ENCODE measurements around the gene HIF1A. TPM values are rescaled to one million over a fixed set of nuclear protein-coding genes. Genes with fewer than 3 reads are reported as not detected.

HIF1A gene
- total and polyA plus RNA-seq, 2 of the 13 experiments (the other 11 are each of a cell fraction or from before 2014, with no cell fraction given) = 41.0 to 126 TPM

DNA sequence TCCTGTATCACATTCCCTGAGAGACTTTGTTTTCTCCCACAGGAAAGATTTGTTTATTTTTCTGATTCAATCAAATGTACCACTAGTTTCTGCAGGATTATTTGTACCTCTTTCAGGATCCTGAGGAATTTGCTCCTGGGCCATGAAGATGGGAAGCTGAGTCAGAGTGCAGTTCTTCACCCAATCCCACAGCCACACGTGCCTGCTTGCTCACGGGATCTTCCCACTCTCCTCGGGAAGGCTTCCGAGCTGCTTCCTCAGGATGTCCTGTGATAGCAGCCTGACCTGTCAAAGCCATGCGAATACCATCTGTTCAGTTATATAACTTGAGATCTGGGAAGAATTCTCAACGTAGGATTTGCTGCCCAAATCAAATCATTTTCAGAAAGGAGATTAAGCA is 41.8 kb upstream of the HIF1A start:
- H4K20me1 ChIP-seq (ENCODE audit: insufficient read depth, low read length) = no peaks in the 10 kb centered on the region
- 5% methylated on average over 6 of the region's 6 CpGs for WGBS (ENCODE audit: low lambda C conversion rate)
- no peak overlapping the region for H3K9ac ChIP-seq (ENCODE audit: insufficient read depth, low read depth, low read length)
- FAIRE-seq (no peak), DNase-seq (ENCODE audit: low spot score) (no peak), ATAC-seq (no peak)
- H3K36me3 ChIP-seq (replicated peaks in 1 of 2; ENCODE audit: control insufficient read depth in 1 of 2, insufficient read depth in 2 of 2, low read length in 2 of 2) = no peaks in the 10 kb centered on the region
- no peaks in the 10 kb centered on the region for H3K27me3 ChIP-seq (ENCODE audit: control insufficient read depth in 1 of 2, insufficient read depth in 2 of 2, low read length in 2 of 2)
- H3K4me2 ChIP-seq (ENCODE audit: low read depth, low read length) = no peak overlapping the region; the same call in 1 of the 2 replicates
- ChIA-PET POLR2A (interaction anchor here (0.5 kb wide), 1 partner anchor 16 kb away, joined by 3 read pairs; no protein-coding TSS in a partner anchor), CTCF (ENCODE audit: low intra/inter-chr PET ratio, low total read pairs) (no interaction called here)
- intact Hi-C loops (cut with micrococcal nuclease; ENCODE audit: unreplicated experiment) (no loop called here), in situ Hi-C loops (cut with HindIII; ENCODE audit: extremely low pct_ligation_motif_present, low pct_unique_long_range_greater_than_20kb) (no loop called here)
- no peaks in the 10 kb centered on the region for H3K79me2 ChIP-seq (ENCODE audit: insufficient read depth, low read length)
- H2AFZ ChIP-seq (ENCODE audit: low read length) = no peak overlapping the region
- H3K4me1 ChIP-seq (ENCODE audit: insufficient read depth, low read length) = peaks cover 8% of the 10 kb centered on the region; the same call in 1 of the 2 replicates
- H3K9me3 ChIP-seq (ENCODE audit: low read length) = no peaks in the 10 kb centered on the region
- no peak overlapping the region for H3K4me3 ChIP-seq (replicated peaks in 1 of 3; ENCODE audit: insufficient read depth in 1 of 3, low read depth in 2 of 3, low read length in 3 of 3)
- H3K27ac ChIP-seq (ENCODE audit: extremely low read length, insufficient read depth, low read length) = no peak overlapping the region
- TF ChIP-seq TAF1 (CRISPR knock-in tag; IDR thresholded peaks at IDR 0.05) (no peak), SNAPC2 (CRISPR knock-in tag; IDR thresholded peaks at IDR 0.05) (no peak), ZC3H13 (CRISPR knock-in tag; IDR thresholded peaks at IDR 0.05) (no peak), HMG20B (CRISPR knock-in tag; conservative IDR thresholded peaks at IDR 0.05) (no peak), POLR2AphosphoS2 (IDR thresholded peaks at IDR 0.05; ENCODE audit: low read depth, low read length) (no peak), KDM4B (CRISPR knock-in tag; IDR thresholded peaks at IDR 0.05) (no peak), ISX (CRISPR knock-in tag; conservative IDR thresholded peaks at IDR 0.05) (no peak), ZNF713 (CRISPR knock-in tag; IDR thresholded peaks at IDR 0.05) (no peak), ZNF615 (CRISPR knock-in tag; IDR thresholded peaks at IDR 0.05; ENCODE audit: borderline replicate concordance) (no peak), MED1 (CRISPR knock-in tag; IDR thresholded peaks at IDR 0.05) (no peak), MAF1 (CRISPR knock-in tag; IDR thresholded peaks at IDR 0.05; ENCODE audit: borderline replicate concordance) (no peak), TBX2 (CRISPR knock-in tag; IDR thresholded peaks at IDR 0.05; ENCODE audit: borderline replicate concordance) (no peak), SOX6 (IDR thresholded peaks at IDR 0.05) (no peak), SOX6 (CRISPR knock-in tag; IDR thresholded peaks at IDR 0.05) (no peak), FOXP1 (IDR thresholded peaks at IDR 0.05) (no peak), FOXP1 (CRISPR knock-in tag; IDR thresholded peaks at IDR 0.05) (no peak), JUND (CRISPR knock-in tag; IDR thresholded peaks at IDR 0.05) (no peak)
- TF ChIP-seq, protein P1, sequence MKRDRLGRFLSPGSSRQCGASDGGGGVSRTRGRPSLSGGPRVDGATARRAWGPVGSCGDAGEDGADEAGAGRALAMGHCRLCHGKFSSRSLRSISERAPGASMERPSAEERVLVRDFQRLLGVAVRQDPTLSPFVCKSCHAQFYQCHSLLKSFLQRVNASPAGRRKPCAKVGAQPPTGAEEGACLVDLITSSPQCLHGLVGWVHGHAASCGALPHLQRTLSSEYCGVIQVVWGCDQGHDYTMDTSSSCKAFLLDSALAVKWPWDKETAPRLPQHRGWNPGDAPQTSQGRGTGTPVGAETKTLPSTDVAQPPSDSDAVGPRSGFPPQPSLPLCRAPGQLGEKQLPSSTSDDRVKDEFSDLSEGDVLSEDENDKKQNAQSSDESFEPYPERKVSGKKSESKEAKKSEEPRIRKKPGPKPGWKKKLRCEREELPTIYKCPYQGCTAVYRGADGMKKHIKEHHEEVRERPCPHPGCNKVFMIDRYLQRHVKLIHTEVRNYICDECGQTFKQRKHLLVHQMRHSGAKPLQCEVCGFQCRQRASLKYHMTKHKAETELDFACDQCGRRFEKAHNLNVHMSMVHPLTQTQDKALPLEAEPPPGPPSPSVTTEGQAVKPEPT (CRISPR knock-in tag; IDR thresholded peaks at IDR 0.05; ENCODE audit: low read depth) = no peak
- TF ChIP-seq, protein P2, sequence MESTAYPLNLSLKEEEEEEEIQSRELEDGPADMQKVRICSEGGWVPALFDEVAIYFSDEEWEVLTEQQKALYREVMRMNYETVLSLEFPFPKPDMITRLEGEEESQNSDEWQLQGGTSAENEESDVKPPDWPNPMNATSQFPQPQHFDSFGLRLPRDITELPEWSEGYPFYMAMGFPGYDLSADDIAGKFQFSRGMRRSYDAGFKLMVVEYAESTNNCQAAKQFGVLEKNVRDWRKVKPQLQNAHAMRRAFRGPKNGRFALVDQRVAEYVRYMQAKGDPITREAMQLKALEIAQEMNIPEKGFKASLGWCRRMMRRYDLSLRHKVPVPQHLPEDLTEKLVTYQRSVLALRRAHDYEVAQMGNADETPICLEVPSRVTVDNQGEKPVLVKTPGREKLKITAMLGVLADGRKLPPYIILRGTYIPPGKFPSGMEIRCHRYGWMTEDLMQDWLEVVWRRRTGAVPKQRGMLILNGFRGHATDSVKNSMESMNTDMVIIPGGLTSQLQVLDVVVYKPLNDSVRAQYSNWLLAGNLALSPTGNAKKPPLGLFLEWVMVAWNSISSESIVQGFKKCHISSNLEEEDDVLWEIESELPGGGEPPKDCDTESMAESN (CRISPR knock-in tag; conservative IDR thresholded peaks at IDR 0.05) = no peak
- BruUV-seq (replicated peaks) = no TSS peak

Data from HepG2 (cell line).